ENCODE measurements around the gene WDR83. TPM values are rescaled to one million over a fixed set of nuclear protein-coding genes. Genes with fewer than 3 reads are reported as not detected.
"Not testable (repeated sequence)": the region's sequence is repeated elsewhere in the genome, so short reads cannot be mapped to it uniquely, and the experiment has no call there.

Gene WDR83
- 11.9 TPM for polyA plus RNA-seq (2013, experiment 1 of 2; ENCODE audit: insufficient read length)
- 10.2 TPM for polyA plus RNA-seq (2013, experiment 2 of 2; ENCODE audit: insufficient read length)

GRCh38 chr19:12666265-12667048 lies at the start of gene WDR83, which contains the start of gene MAN2B1:
Gene WDR83 (plus strand): TSS chr19:12666807. CDS start chr19:12669791, 2,984 bp downstream.
Gene MAN2B1 (minus strand): TSS chr19:12666742. CDS start chr19:12666701, 41 bp downstream.
- peak; percentile 69 for DNase-seq

- no peak for DNase-seq
These were observed 49.0 kb upstream of the WDR83 start for GRCh38 chr19:12617646-12618045.

DNA sequence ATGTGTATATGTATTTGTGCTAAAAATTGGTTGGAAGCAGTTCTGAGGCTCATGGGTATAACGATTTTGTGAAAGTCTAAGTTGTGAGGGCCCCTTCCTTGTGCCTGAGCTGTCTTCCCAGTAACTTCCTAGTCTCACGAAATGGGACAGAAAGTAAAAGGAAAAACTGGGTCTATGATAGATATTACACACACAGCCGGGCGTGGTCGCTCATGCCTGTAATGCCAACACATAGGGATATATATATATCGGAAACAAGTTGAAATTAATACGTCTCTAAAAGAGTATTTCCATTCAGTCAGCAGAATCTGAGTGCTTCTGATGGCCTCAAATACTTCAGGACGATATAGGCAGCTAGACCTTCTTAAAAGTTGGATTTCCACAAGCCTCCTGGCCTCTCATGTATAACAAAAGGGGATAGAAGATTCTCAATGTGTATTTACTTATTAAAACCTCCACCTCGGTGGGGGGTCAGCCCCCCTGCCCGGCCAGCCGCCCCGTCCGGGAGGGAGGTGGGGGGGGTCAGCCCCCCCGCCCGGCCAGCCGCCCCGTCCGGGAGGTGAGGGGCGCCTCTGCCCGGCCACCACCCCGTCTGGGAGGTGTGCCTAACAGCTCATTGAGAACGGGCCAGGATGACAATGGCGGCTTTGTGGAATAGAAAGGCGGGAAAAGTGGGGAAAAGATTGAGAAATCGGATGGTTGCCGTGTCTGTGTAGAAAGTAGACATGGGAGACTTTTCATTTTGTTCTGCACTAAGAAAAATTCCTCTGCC lies 45.2 kb upstream of the WDR83 start:
- DNase-seq: not testable (repeated sequence)

- DNase-seq: peak; percentile 13
These were observed 43.1 kb upstream of the WDR83 start for GRCh38 chr19:12623361-12624031.

GRCh38 chr19:12626958-12627357 lies 39.6 kb upstream of the WDR83 start:
- DNase-seq: no peak

DNA sequence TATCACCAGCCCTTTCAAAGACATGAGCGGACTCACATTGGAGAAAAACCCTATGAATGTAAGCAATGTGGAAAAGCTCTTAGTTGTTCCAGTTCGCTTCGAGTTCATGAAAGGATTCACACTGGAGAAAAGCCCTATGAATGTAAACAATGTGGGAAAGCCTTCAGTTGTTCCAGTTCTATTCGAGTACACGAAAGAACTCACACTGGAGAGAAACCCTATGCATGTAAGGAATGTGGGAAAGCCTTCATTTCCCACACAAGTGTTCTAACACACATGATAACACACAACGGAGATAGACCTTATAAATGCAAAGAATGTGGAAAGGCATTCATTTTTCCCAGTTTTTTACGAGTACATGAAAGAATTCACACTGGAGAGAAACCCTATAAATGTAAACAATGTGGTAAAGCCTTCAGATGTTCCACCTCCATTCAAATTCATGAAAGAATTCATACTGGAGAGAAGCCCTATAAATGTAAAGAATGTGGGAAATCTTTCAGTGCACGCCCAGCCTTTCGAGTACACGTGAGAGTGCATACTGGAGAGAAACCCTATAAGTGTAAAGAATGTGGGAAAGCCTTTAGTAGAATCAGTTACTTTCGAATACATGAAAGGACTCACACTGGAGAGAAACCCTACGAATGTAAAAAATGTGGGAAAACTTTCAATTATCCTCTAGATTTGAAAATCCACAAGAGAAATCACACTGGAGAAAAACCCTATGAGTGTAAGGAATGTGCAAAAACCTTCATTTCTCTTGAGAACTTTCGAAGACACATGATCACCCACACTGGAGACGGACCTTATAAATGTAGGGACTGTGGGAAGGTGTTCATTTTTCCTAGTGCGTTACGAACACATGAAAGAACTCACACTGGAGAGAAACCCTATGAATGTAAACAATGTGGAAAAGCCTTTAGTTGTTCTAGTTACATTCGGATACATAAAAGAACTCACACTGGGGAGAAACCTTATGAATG lies 38.3 kb upstream of the WDR83 start:
- DNase-seq: peak; percentile 9

DNA sequence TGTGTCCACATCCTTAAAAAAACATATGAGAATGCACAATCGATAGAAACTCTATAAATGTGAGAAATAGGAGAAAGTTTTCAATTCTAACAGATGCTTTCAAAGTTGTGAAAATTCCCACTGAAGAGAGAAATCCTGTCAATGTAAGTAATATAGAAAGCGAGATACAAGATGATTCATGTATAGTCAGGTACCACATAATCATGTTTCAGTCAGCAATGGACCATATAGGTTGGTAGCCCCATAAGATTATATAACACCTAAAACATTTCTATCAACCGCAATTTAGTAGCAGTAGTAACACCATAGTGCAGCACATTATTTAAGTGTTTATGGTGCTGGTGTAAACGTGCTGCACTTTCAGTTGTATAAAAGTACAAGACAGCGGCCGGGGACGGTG lies 37.4 kb upstream of the WDR83 start:
- DNase-seq: no peak

GRCh38 chr19:12636631-12637030 lies 30.0 kb upstream of the WDR83 start:
- no peak for DNase-seq

GRCh38 chr19:12638611-12639182 lies 27.9 kb upstream of the WDR83 start:
- no peak for DNase-seq

DNA sequence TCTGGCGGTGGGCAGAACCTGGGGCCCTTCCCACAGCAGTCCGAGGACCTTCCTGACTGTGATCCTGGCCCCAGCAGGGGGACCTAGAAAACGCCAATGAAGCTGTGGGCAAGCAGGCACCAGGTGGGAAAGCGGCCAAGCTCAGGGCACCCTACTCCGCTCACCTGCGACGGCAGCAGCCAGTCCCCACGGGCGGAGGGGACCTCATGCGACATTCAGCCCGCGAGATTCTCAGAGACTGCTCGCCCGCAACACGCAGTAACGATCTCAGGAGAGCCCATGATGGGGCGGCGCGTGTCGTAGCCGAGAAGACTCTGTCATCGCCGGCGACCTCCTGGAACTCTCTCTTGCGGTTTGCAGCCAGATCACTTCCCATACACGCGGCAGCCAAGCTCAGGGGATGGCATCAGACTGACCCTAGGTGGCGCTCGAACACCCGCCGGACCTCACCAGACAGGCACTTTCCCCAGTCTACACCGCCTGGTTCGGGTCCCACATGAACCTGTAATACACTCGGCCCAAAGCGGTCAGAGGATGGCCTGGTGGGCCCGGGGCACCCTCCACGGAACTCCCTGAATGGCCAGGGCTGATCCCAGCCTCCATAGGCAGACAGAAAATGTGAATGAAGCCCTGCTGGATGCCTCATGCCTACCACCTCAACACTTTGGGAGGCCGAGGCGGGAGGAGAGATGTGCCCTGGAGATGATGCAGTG lies 26.6 kb upstream of the WDR83 start:
- DNase-seq: peak; percentile 86

GRCh38 chr19:12641456-12641855 lies 25.2 kb upstream of the WDR83 start:
- no peak for DNase-seq

GRCh38 chr19:12642506-12642905 lies 24.1 kb upstream of the WDR83 start:
- no peak for DNase-seq

- not testable (repeated sequence) for DNase-seq
These were observed 22.9 kb upstream of the WDR83 start for GRCh38 chr19:12643716-12644115.

- DNase-seq: no peak
These were observed 20.1 kb upstream of the WDR83 start for GRCh38 chr19:12646551-12646950.

DNA sequence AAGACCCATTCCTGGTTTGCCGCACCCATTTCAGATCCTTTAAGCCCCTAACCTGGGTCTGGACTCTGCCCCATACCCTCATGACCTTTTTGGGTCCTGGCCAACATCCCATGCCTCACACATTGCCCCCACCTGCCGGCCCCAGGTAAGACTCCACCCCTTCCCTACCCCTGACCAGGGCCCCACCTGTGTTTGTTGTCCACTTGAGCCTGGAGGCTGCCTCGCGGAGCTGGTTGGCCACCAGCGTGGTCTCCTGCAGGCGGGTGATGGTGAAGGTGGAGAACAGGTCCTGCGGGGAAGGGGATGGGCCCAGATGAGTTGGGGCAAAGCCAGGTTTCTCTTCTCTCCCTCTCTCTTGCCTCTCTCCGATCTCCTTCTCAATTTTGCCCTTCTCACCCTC lies 19.6 kb upstream of the WDR83 start:
- DNase-seq: no peak

- peak; percentile 26 for DNase-seq
These were observed 19.0 kb upstream of the WDR83 start for GRCh38 chr19:12647490-12648071.

- DNase-seq: no peak
These were observed 18.5 kb upstream of the WDR83 start for GRCh38 chr19:12648088-12648487.

GRCh38 chr19:12649941-12650340 lies 16.7 kb upstream of the WDR83 start:
- no peak for DNase-seq

GRCh38 chr19:12652219-12652618 lies 14.4 kb upstream of the WDR83 start:
- DNase-seq: no peak

- DNase-seq: no peak
These were observed 11.1 kb upstream of the WDR83 start for GRCh38 chr19:12655546-12655945.

Measured in fibroblast of skin of back (primary cell).